GM12878 (cell line): ENCODE results near the gene PPIL3. TPM values are rescaled to one million over a fixed set of nuclear protein-coding genes. Genes with fewer than 3 reads are reported as not detected.

Experiments
- CHD2 ChIP-seq: IDR thresholded peaks from 2 replicates; pipeline ENCODE4 v1.6.1; 2011; ENCODE audit warnings: low read depth, low read length, improper control_type of control experiment, borderline replicate concordance
- CHD4 ChIP-seq: fragments of 200-600 bp; sonication (generic); IDR thresholded peaks from 2 replicates; pipeline ENCODE4 v1.6.1; 2016; ENCODE audit warnings: mild to moderate bottlenecking
- EED ChIP-seq: sonication (generic); IDR thresholded peaks from 2 replicates; pipeline ENCODE4 v1.6.1; 2016; ENCODE audit warnings: antibody characterized with exemption, low read depth
- ESRRA ChIP-seq: IDR thresholded peaks from 2 replicates; pipeline ENCODE4 v1.6.1; 2012; ENCODE audit warnings: mild to moderate bottlenecking, low read length, improper control_type of control experiment
- GATAD2B ChIP-seq: fragments of 450-650 bp; conservative IDR thresholded peaks from 2 replicates; pipeline ENCODE4 v1.6.1; 2017; ENCODE audit warnings: low read depth, mild to moderate bottlenecking, moderate library complexity
- NBN ChIP-seq: fragments of 450-650 bp; IDR thresholded peaks from 2 replicates; pipeline ENCODE4 v1.6.1; 2016
- NFIC ChIP-seq: IDR thresholded peaks from 2 replicates; pipeline ENCODE4 v1.6.1; 2012; ENCODE audit warnings: low read depth, mild to moderate bottlenecking, inconsistent platforms, low read length, moderate library complexity
- NFXL1 ChIP-seq: fragments of 450-650 bp; IDR thresholded peaks from 2 replicates; pipeline ENCODE4 v1.6.1; 2017; ENCODE audit warnings: antibody characterized with exemption, mild to moderate bottlenecking, borderline replicate concordance
- RAD51 ChIP-seq: fragments of 450-650 bp; IDR thresholded peaks from 2 replicates; pipeline ENCODE4 v1.6.1; 2016; ENCODE audit warnings: moderate library complexity, mild to moderate bottlenecking, inconsistent platforms
- SMARCA5 ChIP-seq: fragments of 450-650 bp; IDR thresholded peaks from 2 replicates; pipeline ENCODE4 v1.6.1; 2017; ENCODE audit warnings: mild to moderate bottlenecking
- SMC3 ChIP-seq: IDR thresholded peaks from 2 replicates; pipeline ENCODE4 v1.6.1; 2011; ENCODE audit warnings: low read length, improper control_type of control experiment, borderline replicate concordance
- SPI1 ChIP-seq: IDR thresholded peaks from 2 replicates; pipeline ENCODE4 v1.6.1; 2011; ENCODE audit warnings: low read depth, mild to moderate bottlenecking, low read length, moderate library complexity, borderline replicate concordance; ENCODE audit not compliant: insufficient read depth
- STAT3 ChIP-seq: IDR thresholded peaks from 2 replicates; pipeline ENCODE4 v1.6.1; 2011; ENCODE audit warnings: low read depth, low read length, improper control_type of control experiment
- ZNF622 ChIP-seq: fragments of 450-650 bp; IDR thresholded peaks from 2 replicates; pipeline ENCODE4 v1.6.1; 2017; ENCODE audit warnings: mild to moderate bottlenecking, inconsistent platforms
- polyA plus RNA-seq, 11 experiments: library from polyadenylated mRNA; depleted of rRNA in 4 of 11; unstranded in 6 of 11; stranded (reverse) in 5 of 11; fragments of >200 nt; fragmentation: Nextera tagmentation in 4 of 11; fragmentation: Illumina TruSeq in 1 of 11; extraction: Ambion mirVana in 4 of 11; extraction: Trizol in 1 of 11; gene quantifications; 1 replicate in 1 of 11; 2 replicates in 10 of 11; pipeline versions ENCODE4 v1.2.1 to v1.2.3, GENCODE V29; 2011 to 2016; ENCODE audit warnings: inconsistent platforms in 2 of 11, missing spikeins in 2 of 11, low read depth in 1 of 11
- total RNA-seq, 4 experiments: library from RNA; depleted of rRNA in 3 of 4; stranded (reverse); fragments of >200 nt in 3 of 4; fragmentation: Illumina TruSeq in 1 of 4; extraction: Trizol in 1 of 4; gene quantifications; 2 replicates each; pipeline versions ENCODE4 v1.2.1 to v1.2.3, GENCODE V29; 2013 to 2021
- TF ChIP-seq, protein P1 (sequence below): fragments of 450-650 bp; IDR thresholded peaks from 2 replicates; pipeline ENCODE4 v1.6.1; 2018; ENCODE audit warnings: borderline replicate concordance, mild to moderate bottlenecking; ENCODE audit not compliant: partially characterized antibody
- TF ChIP-seq, protein P2 (sequence below): fragments of 450-650 bp; IDR thresholded peaks from 2 replicates; pipeline ENCODE4 v1.6.1; 2017; ENCODE audit warnings: low read depth, mild to moderate bottlenecking, moderate library complexity
- TF ChIP-seq, protein P3 (sequence below): IDR thresholded peaks from 2 replicates; pipeline ENCODE4 v1.6.1; 2011; ENCODE audit warnings: borderline replicate concordance, low read depth, mild to moderate bottlenecking, moderate library complexity, low read length; ENCODE audit not compliant: insufficient read depth, poor library complexity, severe bottlenecking
- TF ChIP-seq, protein P4 (sequence below): fragments of 450-650 bp; conservative IDR thresholded peaks from 2 replicates; pipeline ENCODE4 v1.6.1; 2017; ENCODE audit warnings: mild to moderate bottlenecking, moderate library complexity
- TF ChIP-seq, protein P5 (sequence below): fragments of 450-650 bp; formaldehyde crosslinking; IDR thresholded peaks from 2 replicates; pipeline ENCODE4 v1.4.0; 2022; ENCODE audit warnings: mild to moderate bottlenecking, moderate library complexity

The PPIL3 gene
- total and polyA plus RNA-seq, 10 of the 15 experiments (the other 5 are each of a cell fraction or from before 2014, with no cell fraction given), result 33.8 to 176 (median 59.1) TPM

DNA sequence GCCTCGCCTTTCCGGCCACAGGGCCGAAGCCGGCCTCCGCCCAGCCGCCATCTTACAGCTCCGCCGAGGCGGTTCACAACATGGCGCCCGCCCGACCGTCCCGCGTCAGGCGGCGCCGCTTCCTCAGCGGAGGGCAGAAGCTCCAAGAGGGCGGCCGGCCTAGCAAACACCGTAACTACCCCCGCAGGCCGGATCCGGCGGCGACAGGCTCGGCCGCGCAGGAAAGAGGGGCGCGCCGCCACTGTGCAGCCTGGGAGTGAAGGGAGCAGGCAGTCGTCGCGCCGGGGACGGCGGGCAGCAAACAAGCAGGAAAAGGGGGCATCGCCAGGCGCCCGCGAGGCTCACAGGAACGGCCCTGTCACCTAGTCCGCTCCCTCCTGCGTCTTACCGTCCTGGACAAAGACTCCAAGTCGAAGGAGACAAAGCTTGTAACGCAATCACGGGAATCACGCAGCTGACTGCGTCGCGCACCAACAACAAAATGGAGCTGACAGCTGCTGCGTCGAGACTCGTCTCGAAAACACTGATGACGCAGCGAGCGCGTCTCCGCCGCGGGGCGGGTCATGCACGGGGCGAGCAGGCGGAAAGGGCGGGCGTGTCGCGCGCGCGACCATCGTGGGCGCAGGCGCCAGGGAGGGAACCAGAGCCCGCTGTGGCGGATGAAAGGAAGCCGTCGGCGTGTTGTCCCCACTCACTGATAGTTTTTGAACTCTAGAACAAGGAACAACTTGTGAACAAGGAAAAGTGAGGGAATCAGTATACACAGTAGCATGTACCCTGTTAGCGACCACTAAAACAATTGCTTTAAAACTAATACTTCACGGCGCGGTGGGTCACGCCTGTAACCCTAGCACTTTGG lies 24.5 kb downstream of the PPIL3 start, which contains the start of gene CLK1 (continued):
- TF ChIP-seq, protein P1, sequence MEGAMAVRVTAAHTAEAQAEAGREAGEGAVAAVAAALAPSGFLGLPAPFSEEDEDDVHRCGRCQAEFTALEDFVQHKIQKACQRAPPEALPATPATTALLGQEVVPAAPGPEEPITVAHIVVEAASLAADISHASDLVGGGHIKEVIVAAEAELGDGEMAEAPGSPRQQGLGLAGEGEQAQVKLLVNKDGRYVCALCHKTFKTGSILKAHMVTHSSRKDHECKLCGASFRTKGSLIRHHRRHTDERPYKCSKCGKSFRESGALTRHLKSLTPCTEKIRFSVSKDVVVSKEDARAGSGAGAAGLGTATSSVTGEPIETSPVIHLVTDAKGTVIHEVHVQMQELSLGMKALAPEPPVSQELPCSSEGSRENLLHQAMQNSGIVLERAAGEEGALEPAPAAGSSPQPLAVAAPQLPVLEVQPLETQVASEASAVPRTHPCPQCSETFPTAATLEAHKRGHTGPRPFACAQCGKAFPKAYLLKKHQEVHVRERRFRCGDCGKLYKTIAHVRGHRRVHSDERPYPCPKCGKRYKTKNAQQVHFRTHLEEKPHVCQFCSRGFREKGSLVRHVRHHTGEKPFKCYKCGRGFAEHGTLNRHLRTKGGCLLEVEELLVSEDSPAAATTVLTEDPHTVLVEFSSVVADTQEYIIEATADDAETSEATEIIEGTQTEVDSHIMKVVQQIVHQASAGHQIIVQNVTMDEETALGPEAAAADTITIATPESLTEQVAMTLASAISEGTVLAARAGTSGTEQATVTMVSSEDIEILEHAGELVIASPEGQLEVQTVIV, result peak; percentile 15
- peak; percentile 31 for TF ChIP-seq GATAD2B
- TF ChIP-seq NFIC, result no peak
- 0 out of 2 replicates have a peak, but pooled peaks have one; percentile 45 for TF ChIP-seq EED
- TF ChIP-seq SMC3, result no peak
- TF ChIP-seq SPI1, result no peak
- 0 out of 2 replicates have a peak, but pooled peaks have one; percentile 72 for TF ChIP-seq ESRRA
- peak; percentile 92 for TF ChIP-seq NBN
- TF ChIP-seq CHD2, result no peak
- TF ChIP-seq, protein P2, sequence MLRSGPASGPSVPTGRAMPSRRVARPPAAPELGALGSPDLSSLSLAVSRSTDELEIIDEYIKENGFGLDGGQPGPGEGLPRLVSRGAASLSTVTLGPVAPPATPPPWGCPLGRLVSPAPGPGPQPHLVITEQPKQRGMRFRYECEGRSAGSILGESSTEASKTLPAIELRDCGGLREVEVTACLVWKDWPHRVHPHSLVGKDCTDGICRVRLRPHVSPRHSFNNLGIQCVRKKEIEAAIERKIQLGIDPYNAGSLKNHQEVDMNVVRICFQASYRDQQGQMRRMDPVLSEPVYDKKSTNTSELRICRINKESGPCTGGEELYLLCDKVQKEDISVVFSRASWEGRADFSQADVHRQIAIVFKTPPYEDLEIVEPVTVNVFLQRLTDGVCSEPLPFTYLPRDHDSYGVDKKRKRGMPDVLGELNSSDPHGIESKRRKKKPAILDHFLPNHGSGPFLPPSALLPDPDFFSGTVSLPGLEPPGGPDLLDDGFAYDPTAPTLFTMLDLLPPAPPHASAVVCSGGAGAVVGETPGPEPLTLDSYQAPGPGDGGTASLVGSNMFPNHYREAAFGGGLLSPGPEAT, result peak; percentile 95
- no peak for TF ChIP-seq NFXL1
- TF ChIP-seq, protein P3, sequence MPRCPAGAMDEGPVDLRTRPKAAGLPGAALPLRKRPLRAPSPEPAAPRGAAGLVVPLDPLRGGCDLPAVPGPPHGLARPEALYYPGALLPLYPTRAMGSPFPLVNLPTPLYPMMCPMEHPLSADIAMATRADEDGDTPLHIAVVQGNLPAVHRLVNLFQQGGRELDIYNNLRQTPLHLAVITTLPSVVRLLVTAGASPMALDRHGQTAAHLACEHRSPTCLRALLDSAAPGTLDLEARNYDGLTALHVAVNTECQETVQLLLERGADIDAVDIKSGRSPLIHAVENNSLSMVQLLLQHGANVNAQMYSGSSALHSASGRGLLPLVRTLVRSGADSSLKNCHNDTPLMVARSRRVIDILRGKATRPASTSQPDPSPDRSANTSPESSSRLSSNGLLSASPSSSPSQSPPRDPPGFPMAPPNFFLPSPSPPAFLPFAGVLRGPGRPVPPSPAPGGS, result no peak
- TF ChIP-seq STAT3, result no peak
- TF ChIP-seq SMARCA5, result peak; percentile 41
- no peak for TF ChIP-seq ZNF622
- TF ChIP-seq RAD51, result no peak
- TF ChIP-seq, protein P4, sequence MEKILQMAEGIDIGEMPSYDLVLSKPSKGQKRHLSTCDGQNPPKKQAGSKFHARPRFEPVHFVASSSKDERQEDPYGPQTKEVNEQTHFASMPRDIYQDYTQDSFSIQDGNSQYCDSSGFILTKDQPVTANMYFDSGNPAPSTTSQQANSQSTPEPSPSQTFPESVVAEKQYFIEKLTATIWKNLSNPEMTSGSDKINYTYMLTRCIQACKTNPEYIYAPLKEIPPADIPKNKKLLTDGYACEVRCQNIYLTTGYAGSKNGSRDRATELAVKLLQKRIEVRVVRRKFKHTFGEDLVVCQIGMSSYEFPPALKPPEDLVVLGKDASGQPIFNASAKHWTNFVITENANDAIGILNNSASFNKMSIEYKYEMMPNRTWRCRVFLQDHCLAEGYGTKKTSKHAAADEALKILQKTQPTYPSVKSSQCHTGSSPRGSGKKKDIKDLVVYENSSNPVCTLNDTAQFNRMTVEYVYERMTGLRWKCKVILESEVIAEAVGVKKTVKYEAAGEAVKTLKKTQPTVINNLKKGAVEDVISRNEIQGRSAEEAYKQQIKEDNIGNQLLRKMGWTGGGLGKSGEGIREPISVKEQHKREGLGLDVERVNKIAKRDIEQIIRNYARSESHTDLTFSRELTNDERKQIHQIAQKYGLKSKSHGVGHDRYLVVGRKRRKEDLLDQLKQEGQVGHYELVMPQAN, result peak; percentile 85
- TF ChIP-seq, protein P5, sequence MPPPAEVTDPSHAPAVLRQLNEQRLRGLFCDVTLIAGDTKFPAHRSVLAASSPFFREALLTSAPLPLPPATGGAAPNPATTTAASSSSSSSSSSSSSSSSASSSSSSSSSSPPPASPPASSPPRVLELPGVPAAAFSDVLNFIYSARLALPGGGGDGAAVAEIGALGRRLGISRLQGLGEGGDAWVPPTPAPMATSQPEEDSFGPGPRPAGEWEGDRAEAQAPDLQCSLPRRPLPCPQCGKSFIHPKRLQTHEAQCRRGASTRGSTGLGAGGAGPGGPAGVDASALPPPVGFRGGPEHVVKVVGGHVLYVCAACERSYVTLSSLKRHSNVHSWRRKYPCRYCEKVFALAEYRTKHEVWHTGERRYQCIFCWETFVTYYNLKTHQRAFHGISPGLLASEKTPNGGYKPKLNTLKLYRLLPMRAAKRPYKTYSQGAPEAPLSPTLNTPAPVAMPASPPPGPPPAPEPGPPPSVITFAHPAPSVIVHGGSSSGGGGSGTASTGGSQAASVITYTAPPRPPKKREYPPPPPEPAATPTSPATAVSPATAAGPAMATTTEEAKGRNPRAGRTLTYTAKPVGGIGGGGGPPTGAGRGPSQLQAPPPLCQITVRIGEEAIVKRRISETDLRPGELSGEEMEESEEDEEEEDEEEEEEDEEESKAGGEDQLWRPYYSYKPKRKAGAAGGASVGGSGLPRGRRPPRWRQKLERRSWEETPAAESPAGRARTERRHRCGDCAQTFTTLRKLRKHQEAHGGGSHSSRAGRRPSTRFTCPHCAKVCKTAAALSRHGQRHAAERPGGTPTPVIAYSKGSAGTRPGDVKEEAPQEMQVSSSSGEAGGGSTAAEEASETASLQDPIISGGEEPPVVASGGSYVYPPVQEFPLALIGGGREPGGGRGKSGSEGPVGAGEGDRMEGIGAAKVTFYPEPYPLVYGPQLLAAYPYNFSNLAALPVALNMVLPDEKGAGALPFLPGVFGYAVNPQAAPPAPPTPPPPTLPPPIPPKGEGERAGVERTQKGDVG (CRISPR knock-in tag), result no peak
- TF ChIP-seq CHD4, result no peak
